Naive thymus-derived CD8-positive, alpha-beta T cell (primary cell): Measurements from ENCODE around the gene SMARCE1. TPM values are rescaled to one million over a fixed set of nuclear protein-coding genes. Genes with fewer than 3 reads are reported as not detected.
A peak's percentile ranks its signal among the peaks of the same experiment; 100 is the strongest.

Experiments
- ATAC-seq, 2 donors: fragments of 150-1000 bp; cut with Tn5 transposase in 1 of 2; sonication (Bioruptor Pico), chemical (Tn5 transposase) in 1 of 2; 1 replicate in 1 of 2; 2 replicates in 1 of 2; pipeline ENCODE4 v1.10.0; 2021; ENCODE audit warnings: mild to moderate bottlenecking in 2 of 2, moderate library complexity in 2 of 2
- POLR2A ChIA-PET: fragments of 350-600 bp; sonication (Branson Sonifier 250); formaldehyde crosslinking; loops from one replicate; lab custom pipeline; 2021; ENCODE audit warnings: antibody characterized with exemption; lab: Charles Lee
- DNase-seq, 10 donors: peaks; one replicate each; pipeline versions ENCODE4 v3.0.0 to v3.0.0-alpha.2; 2020 to 2022
- H3K27ac Mint-ChIP-seq, 10 donors: one replicate each; pipeline ENCODE4 v1.8.0; 2020 to 2022; ENCODE audit warnings: mild to moderate bottlenecking in 10 of 10, mixed read lengths in 10 of 10, moderate library complexity in 4 of 10, inconsistent platforms in 1 of 10
- H3K27me3 Mint-ChIP-seq, 5 donors: one replicate each; pipeline ENCODE4 v1.8.0; 2021 to 2022; ENCODE audit warnings: mixed read lengths in 5 of 5
- H3K36me3 Mint-ChIP-seq, 3 donors: one replicate each; pipeline ENCODE4 v1.8.0; 2020 to 2022; ENCODE audit warnings: mixed read lengths in 3 of 3, mild to moderate bottlenecking in 2 of 3, inconsistent platforms in 1 of 3
- H3K4me1 Mint-ChIP-seq, 4 donors: one replicate each; pipeline ENCODE4 v1.8.0; 2021 to 2022; ENCODE audit warnings: mixed read lengths in 4 of 4
- H3K4me3 Mint-ChIP-seq, 10 donors: one replicate each; pipeline ENCODE4 v1.8.0; 2020 to 2022; ENCODE audit warnings: mild to moderate bottlenecking in 10 of 10, mixed read lengths in 10 of 10, moderate library complexity in 6 of 10, inconsistent platforms in 1 of 10
- H3K9me3 Mint-ChIP-seq, 9 donors: one replicate each; pipeline ENCODE4 v1.8.0; 2020 to 2022; ENCODE audit warnings: mixed read lengths in 9 of 9, mild to moderate bottlenecking in 3 of 9, inconsistent platforms in 1 of 9, moderate library complexity in 1 of 9
- polyA plus RNA-seq, 3 donors: library from polyadenylated mRNA; unstranded; fragments of 300-500 nt; fragmentation: Illumina TruSeq; gene quantifications; one replicate each; pipeline ENCODE4 v1.2.3, GENCODE V29; 2021
- total RNA-seq, 8 experiments: library from RNA in 2 of 8; stranded (reverse) in 2 of 8; gene quantifications; one replicate each; pipeline ENCODE4 v1.2.3 and lab custom pipeline; 2021 to 2026

SMARCE1 gene
- total and polyA plus RNA-seq, 5 experiments from 2014 or later = 97.5 to 229 (median 195) TPM

DNA sequence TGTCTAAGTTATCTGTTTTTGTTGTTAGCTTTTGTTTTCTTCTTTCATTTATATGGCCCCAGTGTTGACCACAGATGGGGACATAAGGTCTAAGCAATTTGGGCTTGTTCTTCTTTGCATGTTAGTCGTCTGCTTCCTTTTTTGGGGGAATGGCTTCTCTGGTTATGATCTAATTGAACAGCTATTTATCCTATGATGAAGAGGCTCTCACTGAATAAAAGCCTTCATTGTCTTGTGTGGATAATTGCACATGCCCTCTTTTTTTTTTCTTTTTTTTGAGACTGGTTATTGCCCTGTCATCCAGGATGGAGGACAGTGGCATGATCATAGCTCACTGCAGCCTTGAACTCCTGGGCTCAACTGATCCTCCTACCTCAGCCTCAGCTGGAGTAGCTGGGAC, 13.7 kb downstream of the SMARCE1 start:
- DNase-seq (no peak), ATAC-seq (no peak)
- Mint-ChIP-seq H3K4me3 (no peak overlapping the region), H3K4me1 (peaks cover 2 to 13% (median 9%) of the 10 kb centered on the region in 4 donors), H3K9me3 (no peaks in the 10 kb centered on the region), H3K27me3 (no peaks in the 10 kb centered on the region), H3K36me3 (peaks cover 7 to 96% (median 9%) of the 10 kb centered on the region in 3 donors), H3K27ac (peak overlapping the region in 5 of 10 donors; percentile 4 to 84 (median 53))
- POLR2A ChIA-PET = interaction anchor here (0.6 to 0.7 kb wide), 2 partner anchors 9 to 14 kb away, joined by 3 to 4 read pairs; no protein-coding TSS in a partner anchor

DNA sequence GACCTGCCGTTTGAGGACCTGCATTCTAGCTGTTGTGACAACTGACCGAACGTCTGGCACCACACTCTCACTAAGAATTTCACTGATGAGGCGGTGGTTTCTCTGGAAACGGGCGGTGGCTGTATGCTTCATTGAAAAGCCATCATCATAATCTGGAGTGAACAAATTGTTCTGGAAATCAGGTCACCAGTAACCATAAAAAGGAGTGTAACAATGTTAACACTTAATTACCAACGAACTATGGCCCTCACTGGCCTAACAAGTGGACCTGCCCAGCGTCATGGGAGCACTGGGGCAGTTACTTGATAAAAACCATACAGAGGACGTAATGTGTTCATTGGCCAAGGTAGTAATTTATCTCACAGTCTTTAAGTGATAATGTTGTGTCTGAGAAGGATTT, 15.4 kb downstream of the SMARCE1 start:
- no peak for ATAC-seq
- no peak for DNase-seq
- H3K4me3 Mint-ChIP-seq = no peak overlapping the region
- peak overlapping the region in 3 of 10 donors; percentile 3 to 29 (median 19) for H3K27ac Mint-ChIP-seq
- H3K4me1 Mint-ChIP-seq = peaks cover 0 to 2% (median 1%) of the 10 kb centered on the region in 4 donors
- POLR2A ChIA-PET = interaction anchor here (31.1 kb wide), 1 partner anchor 79 kb away, joined by 2269 read pairs; the partner anchor contains the start of gene CCR7
- no peaks in the 10 kb centered on the region for H3K27me3 Mint-ChIP-seq
- H3K9me3 Mint-ChIP-seq = no peaks in the 10 kb centered on the region
- peaks cover 7 to 94% (median 13%) of the 10 kb centered on the region in 3 donors for H3K36me3 Mint-ChIP-seq

DNA sequence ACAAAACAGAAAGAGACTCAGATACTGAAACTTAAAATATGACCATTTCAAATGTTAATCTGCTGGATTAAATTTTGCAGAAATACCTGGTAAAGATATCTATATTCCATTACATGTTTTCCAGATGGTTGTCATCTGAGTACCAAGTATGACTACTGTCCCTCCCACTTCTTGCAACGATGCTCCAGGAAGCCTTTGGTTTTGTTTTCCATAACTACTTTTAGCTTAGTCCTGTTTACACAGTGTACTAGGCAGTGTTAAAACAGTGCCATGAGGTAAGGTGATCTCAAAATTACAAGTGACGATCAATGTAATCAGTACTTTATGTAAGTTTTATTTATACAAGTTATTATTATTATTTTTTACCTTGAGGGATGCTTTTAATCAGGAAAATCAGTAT, 17.8 kb downstream of the SMARCE1 start:
- no peak for ATAC-seq
- Mint-ChIP-seq H3K36me3 (peaks cover 1 to 73% (median 7%) of the 10 kb centered on the region in 3 donors), H3K9me3 (no peaks in the 10 kb centered on the region), H3K27ac (peak overlapping the region in 2 of 10 donors; percentile 22 to 41), H3K4me3 (no peak overlapping the region), H3K27me3 (no peaks in the 10 kb centered on the region), H3K4me1 (peaks cover 0 to 18% (median 11%) of the 10 kb centered on the region in 4 donors)
- no peak for DNase-seq
- POLR2A ChIA-PET = interaction anchor here (0.8 to 31.1 kb wide), 4 partner anchors 15 to 77 kb away, joined by 3 to 2269 read pairs (median 6); partner anchors contain the start of genes CCR7 and SMARCE1

DNA sequence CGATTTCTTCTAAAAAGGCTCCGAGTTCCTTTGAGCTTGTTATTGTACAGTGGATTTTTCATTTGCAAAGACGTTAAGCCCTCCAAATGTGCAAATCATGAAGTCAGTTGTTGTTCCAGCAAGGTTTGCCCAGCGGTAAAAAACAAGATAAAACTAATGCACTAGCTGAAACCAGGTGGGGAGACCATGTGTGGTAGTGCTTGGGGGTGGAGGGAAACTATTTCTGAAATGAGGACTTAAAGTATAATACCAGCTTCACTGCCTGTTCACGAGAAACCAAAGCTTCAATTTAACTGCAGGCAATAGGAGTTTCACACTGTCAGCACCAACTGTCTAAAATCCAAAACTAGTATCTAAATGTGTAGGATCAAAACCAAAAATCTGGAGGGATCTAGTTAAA, 22.3 kb downstream of the SMARCE1 start:
- Mint-ChIP-seq H3K4me3 (peak overlapping the region in 1 of 10 donors; percentile 26), H3K27me3 (no peaks in the 10 kb centered on the region), H3K9me3 (no peaks in the 10 kb centered on the region), H3K36me3 (peaks cover 0 to 29% (median 4%) of the 10 kb centered on the region in 3 donors), H3K4me1 (peaks cover 16 to 58% (median 53%) of the 10 kb centered on the region in 4 donors), H3K27ac (peak overlapping the region in 6 of 10 donors; percentile 25 to 74 (median 57))
- POLR2A ChIA-PET = interaction anchor here (1.0 to 31.1 kb wide), 5 partner anchors 8 to 72 kb away, joined by 3 to 2269 read pairs (median 6); partner anchors contain the start of genes CCR7 and SMARCE1
- DNase-seq (no peak), ATAC-seq (no peak)

DNA sequence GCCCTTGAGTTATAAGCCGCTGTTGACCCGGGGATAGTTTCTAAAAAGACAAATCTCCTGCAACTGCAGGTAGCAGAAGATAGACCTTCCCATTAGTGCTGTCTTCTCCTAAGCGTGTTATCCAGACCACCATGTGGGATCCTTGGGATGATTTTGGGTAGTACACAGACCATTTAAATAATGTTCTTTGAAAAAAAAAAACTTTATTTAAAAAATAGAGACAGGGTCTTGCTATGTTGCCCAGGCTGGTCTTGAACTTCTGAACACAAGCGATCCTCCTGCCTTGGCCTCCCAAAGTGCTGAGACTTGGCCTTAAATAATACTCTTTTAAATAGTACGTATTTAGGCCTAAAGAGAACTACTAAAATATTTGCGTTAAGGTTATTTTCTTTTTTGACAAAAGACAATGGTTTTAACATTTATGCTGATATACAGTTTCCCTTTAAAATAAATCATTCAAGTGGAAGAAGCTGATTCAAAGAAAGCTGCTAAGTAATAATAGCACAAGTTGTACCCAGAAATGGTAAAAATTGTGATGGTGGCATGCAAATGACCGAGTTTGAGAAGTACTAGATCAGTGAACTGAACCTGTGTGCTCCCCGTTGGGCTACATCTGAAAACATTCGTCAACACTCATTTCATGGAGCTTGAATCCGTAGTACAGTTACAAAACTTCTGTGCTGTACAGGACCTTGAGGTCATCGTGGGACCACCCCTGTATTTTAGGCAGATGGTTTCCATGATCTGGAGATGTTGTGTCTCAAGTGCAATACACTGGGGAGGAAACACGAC, 24.0 kb downstream of the SMARCE1 start:
- Mint-ChIP-seq H3K36me3 (peaks cover 0 to 13% (median 4%) of the 10 kb centered on the region in 3 donors), H3K9me3 (no peaks in the 10 kb centered on the region), H3K27me3 (no peaks in the 10 kb centered on the region), H3K4me3 (peak overlapping the region in 2 of 10 donors; percentile 40 to 76), H3K27ac (peak overlapping the region in 7 of 10 donors; percentile 49 to 92 (median 86)), H3K4me1 (peaks cover 20 to 69% (median 63%) of the 10 kb centered on the region in 4 donors)
- POLR2A ChIA-PET = interaction anchor here (1.5 to 31.1 kb wide), 3 partner anchors 19 to 71 kb away, joined by 9 to 2269 read pairs (median 10); partner anchors contain the start of genes CCR7 and SMARCE1
- ATAC-seq (no peak), DNase-seq (no peak)

DNA sequence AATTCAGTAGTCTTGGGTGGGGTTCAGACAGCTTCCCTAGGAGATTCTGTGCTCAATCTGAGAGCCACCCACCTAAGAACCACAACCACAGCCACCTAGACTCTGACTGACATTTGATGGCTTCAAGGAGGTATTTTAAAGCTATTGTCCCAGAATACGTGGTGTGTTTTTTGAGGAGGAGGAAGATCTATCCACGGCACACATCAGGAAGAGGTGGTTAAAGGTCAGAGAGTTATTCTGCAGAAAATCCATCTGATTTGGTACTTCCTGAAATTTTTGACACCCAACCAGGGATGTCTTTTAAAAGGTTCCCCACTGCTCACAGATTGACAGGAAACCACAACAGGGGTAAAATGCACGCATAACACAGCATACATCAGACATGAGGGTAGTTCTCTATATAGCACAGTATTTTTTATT, 25.1 kb downstream of the SMARCE1 start:
- Mint-ChIP-seq H3K4me3 (peak overlapping the region; percentile 13 to 78 (median 74)), H3K36me3 (peaks cover 0 to 4% (median 0%) of the 10 kb centered on the region in 3 donors), H3K4me1 (peaks cover 20 to 71% (median 66%) of the 10 kb centered on the region in 4 donors), H3K27me3 (no peaks in the 10 kb centered on the region), H3K27ac (peak overlapping the region; percentile 14 to 96 (median 86)), H3K9me3 (no peaks in the 10 kb centered on the region)
- DNase-seq (peak in 4 of 10 donors; percentile 54 to 81 (median 72)), ATAC-seq (peak; percentile 77 to 89)
- POLR2A ChIA-PET = interaction anchor here (1.5 to 31.1 kb wide), 4 partner anchors 18 to 69 kb away, joined by 4 to 2269 read pairs (median 10); partner anchors contain the start of genes CCR7 and SMARCE1

DNA sequence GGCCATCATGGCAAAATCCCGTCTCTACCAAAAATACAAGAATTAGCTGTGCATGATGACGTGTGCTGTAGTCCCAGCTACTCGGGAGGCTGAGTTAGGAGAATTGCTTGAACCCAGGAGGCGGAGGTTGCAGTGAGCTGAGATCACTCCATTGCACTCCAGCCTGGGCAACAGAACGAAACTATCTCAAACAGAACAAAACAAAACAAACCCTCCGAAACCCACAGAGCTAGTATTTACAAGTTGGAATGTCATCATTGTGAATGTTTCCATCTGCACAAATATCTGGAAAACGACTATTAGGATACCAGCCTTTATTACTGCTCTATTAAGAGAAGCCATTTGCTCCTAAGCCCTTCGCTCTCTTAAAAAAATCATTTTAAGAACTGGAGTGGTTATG, 26.0 kb downstream of the SMARCE1 start:
- ATAC-seq (no peak), DNase-seq (no peak)
- no peaks in the 10 kb centered on the region for H3K36me3 Mint-ChIP-seq
- peak overlapping the region in 3 of 10 donors; percentile 37 to 68 (median 58) for H3K4me3 Mint-ChIP-seq
- H3K9me3 Mint-ChIP-seq = no peaks in the 10 kb centered on the region
- peak overlapping the region in 7 of 10 donors; percentile 32 to 92 (median 73) for H3K27ac Mint-ChIP-seq
- H3K27me3 Mint-ChIP-seq = no peaks in the 10 kb centered on the region
- POLR2A ChIA-PET = interaction anchor here (0.8 to 31.1 kb wide), 5 partner anchors 17 to 134 kb away, joined by 3 to 2269 read pairs (median 4); partner anchors contain the start of gene CCR7
- H3K4me1 Mint-ChIP-seq = peaks cover 20 to 74% (median 71%) of the 10 kb centered on the region in 4 donors

DNA sequence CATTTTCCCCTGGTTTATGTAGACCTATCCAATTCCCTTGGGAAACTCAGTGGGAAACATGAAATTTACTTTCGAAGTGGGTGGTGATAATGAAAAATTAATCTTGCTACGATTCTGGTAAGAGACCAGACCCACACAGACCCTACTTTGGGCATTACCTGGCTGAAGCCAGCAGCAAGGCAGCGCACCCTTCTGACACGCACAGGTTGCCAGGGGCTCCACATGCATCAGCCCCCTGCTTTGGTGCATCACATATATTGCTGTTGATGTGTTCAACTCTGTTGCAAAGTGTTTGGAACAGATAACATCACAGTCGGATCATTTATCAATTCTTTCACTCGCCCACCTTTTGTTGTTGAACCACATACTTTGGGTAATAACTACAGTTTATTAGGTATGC, 26.6 kb downstream of the SMARCE1 start:
- POLR2A ChIA-PET = interaction anchor here (0.8 to 31.1 kb wide), 5 partner anchors 17 to 133 kb away, joined by 3 to 2269 read pairs (median 4); partner anchors contain the start of gene CCR7
- no peaks in the 10 kb centered on the region for H3K36me3 Mint-ChIP-seq
- H3K9me3 Mint-ChIP-seq = no peaks in the 10 kb centered on the region
- DNase-seq = peak in 1 of 10 donors; percentile 58
- peaks cover 23 to 78% (median 76%) of the 10 kb centered on the region in 4 donors for H3K4me1 Mint-ChIP-seq
- peak overlapping the region in 8 of 10 donors; percentile 4 to 68 (median 39) for H3K4me3 Mint-ChIP-seq
- ATAC-seq = no peak
- peak overlapping the region; percentile 19 to 95 (median 73) for H3K27ac Mint-ChIP-seq
- H3K27me3 Mint-ChIP-seq = no peaks in the 10 kb centered on the region

DNA sequence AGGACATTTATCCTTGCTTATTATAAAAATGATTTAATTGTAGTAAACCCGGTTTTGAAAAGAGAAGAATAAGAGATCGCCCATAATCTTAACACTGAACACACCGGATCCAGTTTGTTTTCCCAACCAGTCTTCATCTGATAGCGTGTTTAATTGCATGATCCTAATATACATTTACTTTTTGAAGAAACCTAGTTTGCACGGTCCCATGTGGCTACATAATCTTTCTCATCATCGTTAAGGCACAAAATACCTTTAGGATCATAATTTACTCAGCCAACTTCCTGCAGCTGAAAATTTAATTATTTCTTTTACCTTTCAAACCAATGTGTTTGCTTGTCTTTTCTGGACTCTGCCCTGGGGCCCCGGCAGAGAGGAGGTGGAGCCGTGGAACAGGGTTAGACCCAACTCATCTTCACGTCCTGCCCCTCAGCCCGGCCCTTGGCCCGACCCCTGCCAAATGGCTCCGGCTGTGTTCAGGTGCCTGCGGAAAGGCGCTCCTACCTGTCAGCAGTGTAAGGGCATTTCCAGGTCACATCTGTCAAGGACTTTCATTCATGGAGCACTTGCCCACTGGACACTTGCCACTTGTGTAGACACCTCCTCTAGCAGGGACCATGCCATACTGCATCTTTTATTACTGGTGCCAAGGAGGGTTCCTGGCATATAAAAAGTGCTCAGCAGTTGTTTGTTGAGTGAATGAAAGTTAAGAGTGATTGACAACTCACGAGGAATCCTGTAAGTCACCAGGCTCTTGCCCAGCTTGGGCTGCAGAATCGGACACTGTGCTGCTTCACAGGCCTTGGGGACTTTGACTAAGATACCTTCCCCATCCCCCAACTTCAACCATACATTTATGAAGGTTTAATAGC, 28.6 kb downstream of the SMARCE1 start:
- Mint-ChIP-seq H3K36me3 (no peaks in the 10 kb centered on the region), H3K4me3 (peak overlapping the region in 7 of 10 donors; percentile 28 to 85 (median 79)), H3K27ac (peak overlapping the region in 8 of 10 donors; percentile 31 to 95 (median 82)), H3K4me1 (peaks cover 30 to 83% (median 80%) of the 10 kb centered on the region in 4 donors), H3K9me3 (no peaks in the 10 kb centered on the region), H3K27me3 (no peaks in the 10 kb centered on the region)
- DNase-seq = no peak
- ATAC-seq = no peak
- POLR2A ChIA-PET = interaction anchor here (0.6 to 31.1 kb wide), 12 partner anchors 14 to 1735 kb away, joined by 3 to 2269 read pairs (median 4); partner anchors contain the start of genes CCR7 and SMARCE1

DNA sequence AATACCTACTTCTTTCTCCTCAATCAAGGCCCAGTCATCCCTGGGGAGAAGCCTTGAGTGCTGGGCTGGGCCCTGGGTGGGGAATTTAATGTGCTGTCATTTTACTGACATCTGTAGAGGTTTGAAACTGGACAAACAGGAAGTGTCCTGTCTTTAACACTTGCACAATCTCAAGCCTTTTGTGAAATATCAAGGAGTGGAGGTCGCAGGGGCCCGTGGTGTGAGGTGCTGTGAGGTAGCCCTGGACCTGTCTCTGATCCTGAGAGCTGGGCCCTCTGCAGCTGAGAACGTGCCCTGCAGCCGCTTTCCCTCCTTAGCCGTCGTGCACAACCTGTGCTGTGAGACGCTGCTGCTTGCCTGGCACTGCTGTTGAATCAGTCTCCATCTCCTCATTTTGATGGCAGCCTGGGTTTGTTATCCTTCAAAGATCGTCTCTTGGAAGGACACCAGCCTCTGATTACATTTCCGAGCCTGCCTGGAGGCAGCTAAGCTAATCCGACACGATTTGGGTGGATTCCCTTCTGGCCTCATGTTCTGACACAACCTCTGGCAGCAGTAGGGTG, 29.9 kb downstream of the SMARCE1 start:
- POLR2A ChIA-PET = interaction anchor here (0.7 to 31.1 kb wide), 6 partner anchors 10 to 65 kb away, joined by 3 to 2269 read pairs (median 50); partner anchors contain the start of gene CCR7
- H3K36me3 Mint-ChIP-seq = no peaks in the 10 kb centered on the region
- no peaks in the 10 kb centered on the region for H3K9me3 Mint-ChIP-seq
- ATAC-seq (no peak), DNase-seq (no peak)
- peaks cover 32 to 84% (median 82%) of the 10 kb centered on the region in 4 donors for H3K4me1 Mint-ChIP-seq
- peak overlapping the region in 5 of 10 donors; percentile 22 to 100 (median 37) for H3K27ac Mint-ChIP-seq
- no peaks in the 10 kb centered on the region for H3K27me3 Mint-ChIP-seq
- H3K4me3 Mint-ChIP-seq = no peak overlapping the region

DNA sequence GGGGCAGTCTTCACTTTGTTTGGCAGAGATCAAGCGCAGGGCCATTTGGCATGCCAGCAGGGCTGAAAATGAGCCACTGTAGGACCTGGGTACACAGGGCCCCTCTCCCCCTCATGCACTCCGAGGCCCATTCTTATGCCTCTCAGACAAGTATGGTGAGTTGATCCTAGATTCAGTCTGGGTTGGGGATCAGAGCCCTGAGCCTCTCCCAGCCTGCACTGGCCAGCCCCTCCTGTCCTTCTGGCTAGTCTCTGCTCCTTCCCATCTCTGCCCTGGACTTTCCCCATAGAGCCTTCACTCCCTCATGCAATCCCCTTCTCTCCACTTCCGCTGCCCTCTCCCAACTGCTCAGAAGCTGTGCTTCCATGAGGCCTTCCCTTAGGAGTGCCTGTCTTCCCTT, 31.0 kb downstream of the SMARCE1 start:
- Mint-ChIP-seq H3K4me1 (peaks cover 30 to 82% (median 81%) of the 10 kb centered on the region in 4 donors), H3K36me3 (no peaks in the 10 kb centered on the region), H3K4me3 (peak overlapping the region in 6 of 10 donors; percentile 3 to 36 (median 12)), H3K27me3 (no peaks in the 10 kb centered on the region), H3K9me3 (no peaks in the 10 kb centered on the region), H3K27ac (peak overlapping the region; percentile 93 to 100 (median 97))
- no peak for DNase-seq
- POLR2A ChIA-PET = interaction anchor here (1.2 to 31.1 kb wide), 7 partner anchors 11 to 84 kb away, joined by 3 to 2269 read pairs (median 56); partner anchors contain the start of gene CCR7
- ATAC-seq = no peak
